PC-3 (cell line): ENCODE results near the gene SLC15A1. TPM values are rescaled to one million over a fixed set of nuclear protein-coding genes. Genes with fewer than 3 reads are reported as not detected.

Experiments used
- ATAC-seq: fragments of 200-7000 bp; cut with Tn5 transposase; 2 replicates; pipeline ENCODE4 v1.9.1; 2020; ENCODE audit warnings: mild to moderate bottlenecking, moderate library complexity
- BruUV-seq: library from RNA; stranded (reverse); fragments of 400-500 nt; replicated peaks from 2 replicates; lab custom pipeline; 2021; lab: Mats Ljungman, UMichigan
- CTCF ChIA-PET: fragments of 300-600 bp; sonication (Branson Sonifier 250); formaldehyde crosslinking; loops from one replicate; lab custom pipeline; 2022; ENCODE audit warnings: antibody characterized with exemption; lab: Charles Lee
- POLR2A ChIA-PET: fragments of 300-600 bp; sonication (Branson Sonifier 250); formaldehyde crosslinking; loops from one replicate; lab custom pipeline; 2022; ENCODE audit warnings: antibody characterized with exemption; ENCODE audit not compliant: unreplicated experiment; lab: Charles Lee
- DNase-seq: peaks from one replicate; pipeline ENCODE4 v3.0.0-alpha.2; 2015
- H2AFZ ChIP-seq: fragments of 300-600 bp; sonication (generic); 2 replicates; pipeline ENCODE4 v1.6.0; 2016; ENCODE audit warnings: antibody characterized with exemption, low read length
- H3F3A ChIP-seq: fragments of 300-600 bp; sonication (generic); one replicate; pipeline ENCODE4 v1.6.0; 2017; ENCODE audit warnings: antibody characterized with exemption, low read length, control low read depth, mild to moderate bottlenecking; ENCODE audit not compliant: unreplicated experiment
- H3K27ac ChIP-seq: fragments of 300-600 bp; sonication (generic); 2 replicates; pipeline ENCODE4 v1.5.1; 2016; ENCODE audit warnings: mild to moderate bottlenecking, low read length
- H3K27me3 ChIP-seq: fragments of 300-600 bp; sonication (generic); 2 replicates; pipeline ENCODE4 v1.6.1; 2016; ENCODE audit warnings: low read length, mixed read lengths
- H3K36me3 ChIP-seq: fragments of 300-600 bp; sonication (generic); 2 replicates; pipeline ENCODE4 v1.6.1; 2016; ENCODE audit warnings: low read depth, mixed run types, low read length, mixed read lengths
- H3K4me1 ChIP-seq: fragments of 300-600 bp; sonication (generic); 2 replicates; pipeline ENCODE4 v1.5.1; 2016; ENCODE audit warnings: low read length; ENCODE audit not compliant: insufficient read depth
- H3K4me2 ChIP-seq: fragments of 300-600 bp; sonication (generic); 2 replicates; pipeline ENCODE4 v1.6.0; 2016; ENCODE audit warnings: low read length
- H3K4me3 ChIP-seq: fragments of 300-600 bp; sonication (generic); 2 replicates; pipeline ENCODE4 v1.5.1; 2016; ENCODE audit warnings: mild to moderate bottlenecking, low read length, mixed read lengths
- H3K79me2 ChIP-seq: fragments of 300-600 bp; sonication (generic); 2 replicates; pipeline ENCODE4 v1.6.1; 2017; ENCODE audit warnings: low read length, mixed read lengths
- H3K9ac ChIP-seq: fragments of 300-600 bp; sonication (generic); 2 replicates; pipeline ENCODE4 v1.6.0; 2016; ENCODE audit warnings: mild to moderate bottlenecking, low read length
- H3K9me2 ChIP-seq: fragments of 300-600 bp; sonication (generic); replicated peaks from 2 replicates; pipeline ENCODE4 v1.6.1; 2016; ENCODE audit warnings: mixed run types, low read length, mixed read lengths
- H3K9me3 ChIP-seq: fragments of 300-600 bp; sonication (generic); 2 replicates; pipeline ENCODE4 v1.6.1; 2016; ENCODE audit warnings: low read length, mixed read lengths
- H4K20me1 ChIP-seq: fragments of 300-600 bp; sonication (generic); 2 replicates; pipeline ENCODE4 v1.6.1; 2016; ENCODE audit warnings: low read length, mixed read lengths
- EZH2 ChIP-seq: fragments of 300-600 bp; sonication (generic); IDR thresholded peaks from one replicate; pipeline ENCODE4 v1.6.1; 2017; ENCODE audit warnings: antibody characterized with exemption, mild to moderate bottlenecking, low read length; ENCODE audit not compliant: unreplicated experiment
- EZH2phosphoT487 ChIP-seq: fragments of 300-600 bp; sonication (generic); IDR thresholded peaks from 2 replicates; pipeline ENCODE4 v1.6.1; 2018; ENCODE audit warnings: mild to moderate bottlenecking, antibody characterized with exemption, low read length, borderline replicate concordance
- intact Hi-C: fragments of 100-400 bp; cut with micrococcal nuclease; formaldehyde crosslinking; loops from 2 replicates; pipeline ENCODE4 v1.9.0; 2023
- total RNA-seq: library from RNA; depleted of rRNA; stranded (reverse); fragments of >200 nt; gene quantifications from 2 replicates; pipeline ENCODE4 v1.2.3, GENCODE V29; 2014
- TF ChIP-seq, protein P1 (sequence below): fragments of 300-600 bp; sonication (generic); conservative IDR thresholded peaks from 2 replicates; pipeline ENCODE4 v1.5.1; 2017; ENCODE audit warnings: antibody characterized with exemption, low read depth, mild to moderate bottlenecking, low read length

Gene SLC15A1
- total RNA-seq, 1 experiment from 2014 or later: 1.7 TPM

DNA sequence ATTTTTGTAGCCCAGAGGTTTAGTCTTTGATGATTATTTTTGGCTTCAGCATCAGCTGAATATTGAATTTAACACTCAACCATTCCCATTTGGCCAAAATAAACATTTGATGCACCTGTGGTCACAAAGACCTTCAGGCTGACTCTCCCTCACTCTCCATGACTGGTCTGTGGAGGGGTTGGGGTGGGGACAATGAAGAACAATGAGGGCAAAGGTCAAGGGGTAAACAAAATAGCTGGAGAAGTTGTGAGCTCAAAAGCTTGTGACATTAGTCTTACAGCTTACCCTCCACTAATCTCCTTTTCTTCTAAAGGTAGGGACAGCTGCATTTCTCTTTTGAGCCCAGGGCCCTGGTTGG lies 86.9 kb downstream of the SLC15A1 start:
- Histone ChIP-seq H3F3A (peaks cover 4% of the 10 kb centered on the region), H3K9me3 (no peaks in the 10 kb centered on the region), H3K4me2 (peak overlapping the region; percentile 24), H3K4me3 (peak overlapping the region; percentile 19; the same call in 1 of the 2 replicates), H4K20me1 (no peaks in the 10 kb centered on the region), H3K36me3 (no peaks in the 10 kb centered on the region), H3K79me2 (no peaks in the 10 kb centered on the region), H3K9me2 (no peaks in the 10 kb centered on the region), H3K9ac (no peak overlapping the region), H2AFZ (no peak overlapping the region), H3K27ac (peak overlapping the region; percentile 48), H3K4me1 (peaks cover 23% of the 10 kb centered on the region), H3K27me3 (no peaks in the 10 kb centered on the region)
- TF ChIP-seq EZH2: no peak
- TF ChIP-seq, protein P1, sequence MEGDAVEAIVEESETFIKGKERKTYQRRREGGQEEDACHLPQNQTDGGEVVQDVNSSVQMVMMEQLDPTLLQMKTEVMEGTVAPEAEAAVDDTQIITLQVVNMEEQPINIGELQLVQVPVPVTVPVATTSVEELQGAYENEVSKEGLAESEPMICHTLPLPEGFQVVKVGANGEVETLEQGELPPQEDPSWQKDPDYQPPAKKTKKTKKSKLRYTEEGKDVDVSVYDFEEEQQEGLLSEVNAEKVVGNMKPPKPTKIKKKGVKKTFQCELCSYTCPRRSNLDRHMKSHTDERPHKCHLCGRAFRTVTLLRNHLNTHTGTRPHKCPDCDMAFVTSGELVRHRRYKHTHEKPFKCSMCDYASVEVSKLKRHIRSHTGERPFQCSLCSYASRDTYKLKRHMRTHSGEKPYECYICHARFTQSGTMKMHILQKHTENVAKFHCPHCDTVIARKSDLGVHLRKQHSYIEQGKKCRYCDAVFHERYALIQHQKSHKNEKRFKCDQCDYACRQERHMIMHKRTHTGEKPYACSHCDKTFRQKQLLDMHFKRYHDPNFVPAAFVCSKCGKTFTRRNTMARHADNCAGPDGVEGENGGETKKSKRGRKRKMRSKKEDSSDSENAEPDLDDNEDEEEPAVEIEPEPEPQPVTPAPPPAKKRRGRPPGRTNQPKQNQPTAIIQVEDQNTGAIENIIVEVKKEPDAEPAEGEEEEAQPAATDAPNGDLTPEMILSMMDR: no peak
- TF ChIP-seq EZH2phosphoT487: no peak
- ATAC-seq (no peak), DNase-seq (peak; percentile 56)
- POLR2A ChIA-PET: no interaction called here
- CTCF ChIA-PET: no interaction called here
- intact Hi-C loops: no loop called here
- BruUV-seq: no TSS peak

DNA sequence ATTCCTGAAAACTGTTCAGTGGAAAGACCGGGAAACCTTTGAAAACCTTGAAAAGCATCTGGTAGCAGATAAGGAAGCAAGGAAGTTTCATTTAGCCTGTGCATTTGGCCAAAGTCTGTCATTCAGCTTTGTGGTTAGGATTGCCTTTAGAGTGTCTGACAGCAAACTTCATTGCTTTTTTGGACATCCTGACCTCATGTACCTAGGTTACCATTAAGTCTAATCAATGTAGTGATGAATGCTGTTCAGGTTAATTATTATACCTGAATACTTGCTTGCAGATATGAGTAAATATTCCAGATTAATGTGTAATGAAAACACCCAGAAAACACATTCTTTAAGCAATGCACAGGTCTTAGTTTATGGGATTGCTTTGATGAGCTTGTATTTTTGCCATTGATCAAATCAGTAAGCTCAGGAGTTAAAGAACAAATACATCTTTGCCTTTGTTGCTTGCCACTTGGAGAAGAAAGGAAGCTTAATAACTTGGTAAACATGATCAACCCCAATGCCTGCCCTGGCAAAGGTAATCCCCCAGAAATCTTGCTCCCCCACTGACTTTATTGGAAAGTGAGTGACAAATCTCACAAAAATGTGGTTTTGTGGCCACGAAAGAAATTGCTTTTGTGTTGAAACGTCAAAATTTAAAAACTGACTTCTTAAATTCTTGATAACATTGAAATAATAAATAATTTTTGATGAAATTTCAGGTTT lies 87.4 kb downstream of the SLC15A1 start:
- peaks cover 23% of the 10 kb centered on the region for H3K4me1 ChIP-seq
- BruUV-seq: no TSS peak
- no peaks in the 10 kb centered on the region for H3K9me3 ChIP-seq
- POLR2A ChIA-PET: no interaction called here
- CTCF ChIA-PET: interaction anchor here (0.5 kb wide), 2 partner anchors 11 to 640 kb away, joined by 6 to 10 read pairs; no protein-coding TSS in a partner anchor
- no peaks in the 10 kb centered on the region for H3K9me2 ChIP-seq
- peak overlapping the region; percentile 48 for H3K27ac ChIP-seq
- H3F3A ChIP-seq: peaks cover 4% of the 10 kb centered on the region
- no peak overlapping the region for H3K9ac ChIP-seq
- no peaks in the 10 kb centered on the region for H3K79me2 ChIP-seq
- no peaks in the 10 kb centered on the region for H3K27me3 ChIP-seq
- intact Hi-C loops: no loop called here
- peak overlapping the region; percentile 24 for H3K4me2 ChIP-seq
- H4K20me1 ChIP-seq: no peaks in the 10 kb centered on the region
- H2AFZ ChIP-seq: no peak overlapping the region
- DNase-seq: peak; percentile 56
- H3K4me3 ChIP-seq: no peak overlapping the region
- TF ChIP-seq EZH2 (no peak), EZH2phosphoT487 (no peak)
- TF ChIP-seq, protein P1: no peak
- ATAC-seq: no peak
- no peaks in the 10 kb centered on the region for H3K36me3 ChIP-seq

DNA sequence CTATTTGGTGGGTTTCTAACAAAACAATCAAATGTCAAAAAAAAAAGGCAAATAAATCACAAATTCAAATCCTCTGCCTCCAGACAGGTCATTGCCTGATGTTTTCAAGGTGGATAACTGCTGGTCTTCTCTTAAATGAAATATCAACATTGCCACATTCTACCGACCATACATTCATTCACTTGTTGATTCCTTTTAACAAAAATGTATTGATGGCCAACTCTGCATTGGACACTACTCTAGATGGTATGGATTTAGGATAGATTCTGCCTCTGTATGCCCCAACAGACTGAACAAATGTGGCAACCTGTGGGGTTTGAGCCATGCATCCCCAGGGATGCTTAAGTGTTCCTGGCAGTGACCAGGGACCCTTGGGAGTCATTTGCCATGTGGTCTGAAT lies 88.0 kb downstream of the SLC15A1 start:
- no peak overlapping the region for H3K9ac ChIP-seq
- no peak for ATAC-seq

More for the DNA sequence above, 88.0 kb downstream of the SLC15A1 start:
- Histone ChIP-seq H3K4me3 (no peak overlapping the region), H3K27me3 (no peaks in the 10 kb centered on the region), H3F3A (peaks cover 4% of the 10 kb centered on the region), H2AFZ (no peak overlapping the region), H3K9me2 (no peaks in the 10 kb centered on the region), H3K9me3 (no peaks in the 10 kb centered on the region), H3K79me2 (no peaks in the 10 kb centered on the region), H3K4me1 (peaks cover 23% of the 10 kb centered on the region), H4K20me1 (no peaks in the 10 kb centered on the region), H3K4me2 (peak overlapping the region; percentile 24), H3K27ac (peak overlapping the region; percentile 48), H3K36me3 (no peaks in the 10 kb centered on the region)
- CTCF ChIA-PET: interaction anchor here (0.5 kb wide), 2 partner anchors 10 to 639 kb away, joined by 6 to 10 read pairs; no protein-coding TSS in a partner anchor
- BruUV-seq: no TSS peak
- no peak for DNase-seq
- TF ChIP-seq EZH2: no peak
- TF ChIP-seq EZH2phosphoT487: no peak
- TF ChIP-seq, protein P1: no peak
- POLR2A ChIA-PET: no interaction called here
- intact Hi-C loops: no loop called here
